Stomach (tissue), 9 donors: ENCODE data around the gene RAD51C. TPM values are rescaled to one million over a fixed set of nuclear protein-coding genes. Genes with fewer than 3 reads are reported as not detected.
"Not testable (repeated sequence)": the region's sequence is repeated elsewhere in the genome, so short reads cannot be mapped to it uniquely, and the experiment has no call there.

Source experiments
- DNase-seq, 2 donors: peaks; one replicate each; pipeline versions ENCODE4 v3.0.0 to v3.0.0-alpha.2; 2013 to 2019
- H3K27ac ChIP-seq, 5 donors: fragments of 200-600 bp in 4 of 5; sonication (generic) in 4 of 5; one replicate each; pipeline ENCODE4 v1.5.1; 2013 to 2019; ENCODE audit warnings: mild to moderate bottlenecking in 1 of 5, moderate library complexity in 1 of 5
- H3K27me3 ChIP-seq, 3 donors: fragments of 200-600 bp; sonication (generic); one replicate each; pipeline ENCODE4 v1.5.1; 2017 to 2019; ENCODE audit warnings: mixed run types in 1 of 3
- H3K36me3 ChIP-seq, 4 donors: fragments of 200-600 bp; sonication (generic); 1 replicate in 3 of 4; 2 replicates in 1 of 4; pipeline ENCODE4 v1.5.1; 2016 to 2019
- H3K4me1 ChIP-seq, 4 donors: fragments of 200-600 bp; sonication (generic); one replicate each; pipeline ENCODE4 v1.5.1; 2016 to 2019
- H3K4me3 ChIP-seq, 4 donors: fragments of 200-600 bp; sonication (generic) in 3 of 4; one replicate each; pipeline ENCODE4 v1.5.1; 2016 to 2019; ENCODE audit warnings: mild to moderate bottlenecking in 1 of 4
- H3K9me3 ChIP-seq, 4 donors: fragments of 200-600 bp; sonication (generic); one replicate each; pipeline ENCODE4 v1.5.1; 2016 to 2019
- EP300 ChIP-seq: sonication (generic); formaldehyde crosslinking; IDR thresholded peaks from one replicate; pipeline ENCODE4 v1.6.1; 2017; ENCODE audit warnings: antibody characterized with exemption
- POLR2A ChIP-seq, 4 donors: fragments of 450-650 bp; IDR thresholded peaks; one replicate each; pipeline ENCODE4 v1.6.1; 2016; ENCODE audit warnings: antibody characterized with exemption in 4 of 4, control low read depth in 2 of 4, mild to moderate bottlenecking in 1 of 4, moderate library complexity in 1 of 4
- POLR2AphosphoS5 ChIP-seq, 3 donors: sonication (generic); formaldehyde crosslinking; IDR thresholded peaks; one replicate each; pipeline ENCODE4 v1.6.1; 2016; ENCODE audit warnings: antibody characterized with exemption in 3 of 3
- WGBS, 5 donors: extraction: QIAGEN DNeasy Blood & Tissue Kit in 3 of 5; methylation state at CpG; one replicate each; pipeline versions ENCODE4 v1.1.5 to v1.1.7; 2013 to 2018; 5-methylcytosine and 5-hydroxymethylcytosine counted together
- intact Hi-C: fragments of 100-400 bp; cut with DNase I; formaldehyde crosslinking; loops from one replicate; pipeline ENCODE4 v1.15.1; 2023; ENCODE audit warnings: low total_unique reads
- polyA plus RNA-seq, 3 donors: library from polyadenylated mRNA; stranded (reverse); fragments of 200-250 nt; gene quantifications; one replicate each; pipeline ENCODE4 v1.2.3, GENCODE V29; 2013
- total RNA-seq, 5 donors: library from RNA; depleted of rRNA; stranded (reverse); fragments of >200 nt; gene quantifications; one replicate each; pipeline versions ENCODE4 v1.1.0 to v1.2.3, GENCODE V29; 2014 to 2016
- TF ChIP-seq, protein P1 (sequence below), 7 experiments: fragments of 450-650 bp in 4 of 7; fragments of 200-600 bp in 3 of 7; sonication (generic) in 3 of 7; IDR thresholded peaks; one replicate each; pipeline ENCODE4 v1.5.1; 2016 to 2019; ENCODE audit warnings: antibody characterized with exemption in 7 of 7, control low read depth in 2 of 7, mild to moderate bottlenecking in 1 of 7
- donor health status: healthy with polysubstance abuse.
- donor health status: Bipolar disorder and iron deficiency.
- donor health status: healthy.

RAD51C gene
- total and polyA plus RNA-seq, 8 donors, result 1.2 to 44.6 (median 22.9) TPM; not detected in 1

DNA sequence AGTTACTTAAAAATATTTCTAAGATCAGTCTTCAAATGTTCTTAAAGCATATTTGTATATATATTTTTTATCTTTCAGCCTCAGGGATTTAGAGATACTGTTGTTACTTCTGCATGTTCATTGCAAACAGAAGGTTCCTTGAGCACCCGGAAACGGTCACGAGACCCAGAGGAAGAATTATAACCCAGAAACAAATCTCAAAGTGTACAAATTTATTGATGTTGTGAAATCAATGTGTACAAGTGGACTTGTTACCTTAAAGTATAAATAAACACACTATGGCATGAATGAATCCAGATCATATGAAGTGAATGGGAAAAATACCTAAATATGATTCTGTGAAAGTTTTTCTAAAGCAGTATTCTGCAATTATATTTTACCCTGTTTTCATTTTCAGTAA is 41.6 kb downstream of the RAD51C start:
- 66 to 83% (median 78%) methylated on average over 3 of the region's 3 CpGs for WGBS, 5 donors
- Histone ChIP-seq H3K27me3 (no peaks in the 10 kb centered on the region), H3K36me3 (peaks cover 0 to 33% (median 24%) of the 10 kb centered on the region in 4 donors), H3K27ac (no peak overlapping the region), H3K4me1 (no peaks in the 10 kb centered on the region), H3K4me3 (no peak overlapping the region), H3K9me3 (no peaks in the 10 kb centered on the region)
- no peak for DNase-seq
- TF ChIP-seq EP300 (no peak), POLR2AphosphoS5 (IDR thresholded peaks at IDR 0.05) (no peak), POLR2A (IDR thresholded peaks at IDR 0.05) (no peak)
- TF ChIP-seq, protein P1, sequence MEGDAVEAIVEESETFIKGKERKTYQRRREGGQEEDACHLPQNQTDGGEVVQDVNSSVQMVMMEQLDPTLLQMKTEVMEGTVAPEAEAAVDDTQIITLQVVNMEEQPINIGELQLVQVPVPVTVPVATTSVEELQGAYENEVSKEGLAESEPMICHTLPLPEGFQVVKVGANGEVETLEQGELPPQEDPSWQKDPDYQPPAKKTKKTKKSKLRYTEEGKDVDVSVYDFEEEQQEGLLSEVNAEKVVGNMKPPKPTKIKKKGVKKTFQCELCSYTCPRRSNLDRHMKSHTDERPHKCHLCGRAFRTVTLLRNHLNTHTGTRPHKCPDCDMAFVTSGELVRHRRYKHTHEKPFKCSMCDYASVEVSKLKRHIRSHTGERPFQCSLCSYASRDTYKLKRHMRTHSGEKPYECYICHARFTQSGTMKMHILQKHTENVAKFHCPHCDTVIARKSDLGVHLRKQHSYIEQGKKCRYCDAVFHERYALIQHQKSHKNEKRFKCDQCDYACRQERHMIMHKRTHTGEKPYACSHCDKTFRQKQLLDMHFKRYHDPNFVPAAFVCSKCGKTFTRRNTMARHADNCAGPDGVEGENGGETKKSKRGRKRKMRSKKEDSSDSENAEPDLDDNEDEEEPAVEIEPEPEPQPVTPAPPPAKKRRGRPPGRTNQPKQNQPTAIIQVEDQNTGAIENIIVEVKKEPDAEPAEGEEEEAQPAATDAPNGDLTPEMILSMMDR (IDR thresholded peaks at IDR 0.05), result no peak
- intact Hi-C loops, result no loop called here

DNA sequence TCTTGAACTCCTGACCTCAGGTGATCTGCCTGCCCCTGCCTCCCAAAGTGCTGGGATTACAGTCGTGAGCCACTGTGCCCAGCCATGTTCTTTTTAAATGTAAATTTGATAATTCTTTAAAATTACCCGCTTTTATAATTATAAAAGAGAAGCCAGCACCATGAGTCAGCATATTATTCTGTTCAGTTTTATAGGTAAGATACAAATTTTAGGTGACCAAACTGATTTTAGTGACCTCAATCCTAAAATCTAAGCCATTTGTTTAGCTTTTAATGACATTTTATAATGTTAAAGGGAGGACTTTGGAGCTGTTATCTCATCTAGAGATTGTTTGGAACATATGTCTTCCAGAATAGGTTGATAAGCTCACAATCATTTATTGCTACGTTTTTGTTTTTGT is 42.4 kb downstream of the RAD51C start:
- Histone ChIP-seq H3K9me3 (no peaks in the 10 kb centered on the region), H3K27ac (no peak overlapping the region), H3K4me1 (no peaks in the 10 kb centered on the region), H3K4me3 (no peak overlapping the region), H3K27me3 (no peaks in the 10 kb centered on the region), H3K36me3 (peaks cover 0 to 26% (median 21%) of the 10 kb centered on the region in 4 donors)
- no peak for DNase-seq
- intact Hi-C loops, result no loop called here
- TF ChIP-seq EP300, result no peak
- TF ChIP-seq POLR2A (IDR thresholded peaks at IDR 0.05), result no peak
- TF ChIP-seq, protein P1 (IDR thresholded peaks at IDR 0.05), result no peak
- TF ChIP-seq POLR2AphosphoS5 (IDR thresholded peaks at IDR 0.05), result no peak
- WGBS, 5 donors, result 75 to 85% (median 78%) methylated on average over 3 of the region's 3 CpGs

DNA sequence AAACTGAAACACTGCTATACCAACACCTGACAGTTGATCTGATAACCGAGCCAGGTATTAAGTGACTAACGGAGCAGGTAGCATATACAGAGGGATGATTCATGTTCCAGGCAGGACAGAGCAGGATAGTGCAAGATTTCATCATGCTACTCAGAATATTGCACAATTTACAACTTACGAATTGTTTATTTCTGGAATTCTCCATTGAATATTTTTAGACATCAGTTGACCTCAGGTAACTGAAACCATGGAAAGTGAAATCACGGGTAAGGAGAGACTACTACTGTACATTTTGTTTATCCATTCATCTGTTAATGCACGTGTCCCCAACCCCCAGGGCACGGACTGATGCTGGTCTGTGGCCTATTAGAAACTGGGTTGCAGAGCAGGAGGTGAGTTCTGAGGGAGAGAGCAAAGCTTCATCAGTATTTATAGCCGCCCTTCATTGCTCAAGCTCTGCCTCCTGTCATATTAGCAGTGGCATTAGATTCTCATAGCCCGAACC is 48.8 kb downstream of the RAD51C start:
- H3K27ac ChIP-seq, result no peak overlapping the region
- intact Hi-C loops, result no loop called here
- H3K27me3 ChIP-seq, result no peaks in the 10 kb centered on the region
- no peak for DNase-seq
- H3K9me3 ChIP-seq, result no peaks in the 10 kb centered on the region
- H3K4me1 ChIP-seq, result no peaks in the 10 kb centered on the region
- TF ChIP-seq, protein P1 (IDR thresholded peaks at IDR 0.05), result no peak
- no peak for TF ChIP-seq POLR2A (IDR thresholded peaks at IDR 0.05)
- no peak for TF ChIP-seq EP300
- TF ChIP-seq POLR2AphosphoS5 (IDR thresholded peaks at IDR 0.05), result no peak
- 71 to 84% (median 80%) methylated on average over 8 of the region's 8 CpGs for WGBS, 5 donors
- no peaks in the 10 kb centered on the region for H3K36me3 ChIP-seq
- H3K4me3 ChIP-seq, result no peak overlapping the region

DNA sequence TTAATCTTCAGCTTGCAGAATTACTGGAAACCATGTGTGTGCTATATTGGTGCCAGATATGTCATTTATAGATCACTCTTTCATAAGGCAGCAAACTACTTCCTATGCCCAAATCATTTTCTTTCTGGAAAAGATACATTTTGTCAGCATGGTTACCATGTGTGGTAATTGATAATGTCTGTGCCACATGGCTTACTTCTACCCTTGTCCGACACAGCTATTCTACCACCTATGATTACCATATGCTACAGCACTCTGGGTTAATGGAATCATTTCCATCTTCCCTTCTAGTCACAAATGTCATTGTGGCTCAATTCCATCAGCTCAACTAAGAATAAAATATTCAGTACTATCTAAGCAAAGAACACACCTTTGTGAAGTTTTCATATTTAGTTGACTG is 55.3 kb downstream of the RAD51C start:
- Histone ChIP-seq H3K36me3 (no peaks in the 10 kb centered on the region), H3K4me3 (no peak overlapping the region), H3K9me3 (no peaks in the 10 kb centered on the region), H3K27me3 (no peaks in the 10 kb centered on the region), H3K4me1 (no peaks in the 10 kb centered on the region), H3K27ac (no peak overlapping the region)
- no peak for DNase-seq
- TF ChIP-seq POLR2AphosphoS5 (IDR thresholded peaks at IDR 0.05) (no peak), EP300 (no peak), POLR2A (IDR thresholded peaks at IDR 0.05) (no peak)
- TF ChIP-seq, protein P1 (IDR thresholded peaks at IDR 0.05), result no peak
- 86 to 98% (median 93%) methylated on average over 1 of the region's 1 CpG for WGBS, 5 donors
- intact Hi-C loops, result no loop called here

DNA sequence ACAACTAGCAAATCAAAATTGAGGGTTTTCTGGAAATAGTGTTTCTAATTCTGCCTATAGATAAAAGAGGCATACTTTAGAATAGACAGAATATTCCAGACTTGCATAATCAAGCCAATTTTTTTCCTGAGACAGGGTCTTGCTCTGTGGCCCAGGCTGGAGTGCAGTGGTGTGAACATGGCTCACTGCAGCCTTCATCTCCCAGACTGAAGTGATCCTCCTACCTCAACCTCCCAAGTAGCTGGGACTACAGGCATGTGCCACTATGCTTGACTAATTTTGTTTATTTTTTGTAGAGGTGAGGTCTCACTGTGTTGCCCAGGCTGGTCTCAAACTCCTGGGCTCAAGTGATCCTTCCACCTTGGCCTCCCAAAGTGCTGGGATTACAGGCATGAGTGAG is 57.2 kb downstream of the RAD51C start:
- not testable (repeated sequence) for H3K4me3 ChIP-seq, H3K27ac ChIP-seq

More for the DNA sequence above, 57.2 kb downstream of the RAD51C start:
- H3K4me1 ChIP-seq, DNase-seq, intact Hi-C loops, H3K27me3 ChIP-seq, H3K9me3 ChIP-seq, H3K36me3 ChIP-seq: not testable (repeated sequence)
